ENCODE measurements around the gene ATRN.

GRCh38 chr20:3660262-3661059 lies 189.6 kb downstream of the ATRN start:
- TF ChIP-seq CTCF (conservative IDR thresholded peaks at IDR 0.05 in 1 of 2, IDR thresholded peaks at IDR 0.05 in 1 of 2; ENCODE audit: extremely low read depth in 1 of 2, insufficient read depth in 1 of 2, low read depth in 1 of 2, low read length in 2 of 2) (no peak), EZH2 (IDR thresholded peaks at IDR 0.05; ENCODE audit: borderline replicate concordance, low read length) (no peak)
